ENCODE measurements around the gene PDE4D. TPM values are rescaled to one million over a fixed set of nuclear protein-coding genes. Genes with fewer than 3 reads are reported as not detected.

The PDE4D gene
- total and polyA plus RNA-seq, 2 donors (not counting 1 experiment from before 2014, with no cell fraction given), result 14.9 to 171 TPM

- Histone ChIP-seq H3K36me3 (replicated peaks in 1 of 2; ENCODE audit: control extremely low read depth in 1 of 2, control insufficient read depth in 1 of 2, extremely low read depth in 1 of 2, insufficient read depth in 2 of 2, low read length in 1 of 2) (no peaks in the 10 kb centered on the region), H3K4me1 (ENCODE audit: control insufficient read depth in 2 of 2, insufficient read depth in 2 of 2, low read length in 2 of 2) (no peaks in the 10 kb centered on the region), H3K4me3 (ENCODE audit: control extremely low read depth in 1 of 5, extremely low read depth in 1 of 5, insufficient read depth in 1 of 5, low read depth in 2 of 5, low read length in 4 of 5) (no peak overlapping the region), H3K27ac (ENCODE audit: low read length in 2 of 2) (no peak overlapping the region), H3K9ac (ENCODE audit: low read length) (no peak overlapping the region), H3K27me3 (replicated peaks in 1 of 4; ENCODE audit: control extremely low read depth in 1 of 4, control insufficient read depth in 3 of 4, insufficient read depth in 4 of 4, low read length in 3 of 4) (no peaks in the 10 kb centered on the region), H3K4me2 (replicated peaks; ENCODE audit: low read depth, low read length, poor library complexity, severe bottlenecking) (no peak overlapping the region), H3K79me2 (ENCODE audit: control insufficient read depth, insufficient read depth, low read length) (no peaks in the 10 kb centered on the region), H3K9me3 (ENCODE audit: control extremely low read depth in 1 of 3, control insufficient read depth in 2 of 3, insufficient read depth in 1 of 3, low read length in 2 of 3) (no peaks in the 10 kb centered on the region), H2AFZ (ENCODE audit: insufficient read depth, low read depth, low read length, poor library complexity, severe bottlenecking) (no peak overlapping the region), H4K20me1 (ENCODE audit: control insufficient read depth, insufficient read depth, low read length, poor library complexity, severe bottlenecking) (no peaks in the 10 kb centered on the region)
- no peaks in the 10 kb centered on the region for H3K9me3 Mint-ChIP-seq (ENCODE audit: insufficient read depth)
- no peak overlapping the region for H3K4me3 Mint-ChIP-seq
- ChIA-PET CTCF (interaction anchor here (0.8 to 3.4 kb wide), 7 partner anchors 17 to 834 kb away, joined by 3 to 19 read pairs (median 3); no protein-coding TSS in a partner anchor), POLR2A (no interaction called here)
- H3K27me3 Mint-ChIP-seq, result no peaks in the 10 kb centered on the region
- intact Hi-C loops (cut with micrococcal nuclease), result loop anchor here (10.0 kb wide), 1 partner anchor 51 kb away; no protein-coding TSS in a partner anchor
- peaks cover 19% of the 10 kb centered on the region for H3K4me1 Mint-ChIP-seq
- ATAC-seq (ENCODE audit: low read depth) (no peak), DNase-seq (no peak)
- TF ChIP-seq CTCF (IDR thresholded peaks at IDR 0.05), result no peak
- TF ChIP-seq EZH2 (IDR thresholded peaks at IDR 0.05; ENCODE audit: borderline replicate concordance, insufficient read depth, low read depth, low read length, poor library complexity, severe bottlenecking), result no peak
- H3K27ac Mint-ChIP-seq, result no peak overlapping the region
- whole genome bisulfite sequencing (ENCODE audit: insufficient coverage), result no CpG with 5 or more reads among the region's 1 CpG
Observed at GRCh38 chr5:59725392-59725767, 168.1 kb downstream of the PDE4D start.

GRCh38 chr5:59724482-59725391 is 168.8 kb downstream of the PDE4D start:
- Mint-ChIP-seq H3K9me3 (ENCODE audit: insufficient read depth) (no peaks in the 10 kb centered on the region), H3K4me1 (peaks cover 19% of the 10 kb centered on the region), H3K4me3 (no peak overlapping the region), H3K27me3 (no peaks in the 10 kb centered on the region), H3K27ac (no peak overlapping the region)
- Histone ChIP-seq H3K36me3 (replicated peaks in 1 of 2; ENCODE audit: control extremely low read depth in 1 of 2, control insufficient read depth in 1 of 2, extremely low read depth in 1 of 2, insufficient read depth in 2 of 2, low read length in 1 of 2) (no peaks in the 10 kb centered on the region), H3K4me3 (ENCODE audit: control extremely low read depth in 1 of 5, extremely low read depth in 1 of 5, insufficient read depth in 1 of 5, low read depth in 2 of 5, low read length in 4 of 5) (no peak overlapping the region), H2AFZ (ENCODE audit: insufficient read depth, low read depth, low read length, poor library complexity, severe bottlenecking) (no peak overlapping the region), H3K27ac (ENCODE audit: low read length in 2 of 2) (no peak overlapping the region), H3K4me2 (replicated peaks; ENCODE audit: low read depth, low read length, poor library complexity, severe bottlenecking) (no peak overlapping the region), H4K20me1 (ENCODE audit: control insufficient read depth, insufficient read depth, low read length, poor library complexity, severe bottlenecking) (no peaks in the 10 kb centered on the region), H3K27me3 (replicated peaks in 1 of 4; ENCODE audit: control extremely low read depth in 1 of 4, control insufficient read depth in 3 of 4, insufficient read depth in 4 of 4, low read length in 3 of 4) (no peaks in the 10 kb centered on the region), H3K9ac (ENCODE audit: low read length) (no peak overlapping the region), H3K79me2 (ENCODE audit: control insufficient read depth, insufficient read depth, low read length) (no peaks in the 10 kb centered on the region), H3K9me3 (ENCODE audit: control extremely low read depth in 1 of 3, control insufficient read depth in 2 of 3, insufficient read depth in 1 of 3, low read length in 2 of 3) (no peaks in the 10 kb centered on the region), H3K4me1 (ENCODE audit: control insufficient read depth in 2 of 2, insufficient read depth in 2 of 2, low read length in 2 of 2) (no peaks in the 10 kb centered on the region)
- ATAC-seq (ENCODE audit: low read depth), result peak; percentile 64
- intact Hi-C loops (cut with micrococcal nuclease), result loop anchor here (1.0 to 10.0 kb wide), 6 partner anchors 33 to 537 kb away; no protein-coding TSS in a partner anchor
- WGBS (ENCODE audit: insufficient coverage), result 100% methylated on average over 3 of the region's 4 CpGs
- TF ChIP-seq EZH2 (IDR thresholded peaks at IDR 0.05; ENCODE audit: borderline replicate concordance, insufficient read depth, low read depth, low read length, poor library complexity, severe bottlenecking) (no peak), CTCF (IDR thresholded peaks at IDR 0.05) (peak; percentile 79)
- ChIA-PET CTCF (interaction anchor here (0.8 to 3.4 kb wide), 16 partner anchors 13 to 833 kb away, joined by 3 to 19 read pairs (median 4); no protein-coding TSS in a partner anchor), POLR2A (interaction anchor here (0.6 kb wide), 1 partner anchor 72 kb away, joined by 6 read pairs; no protein-coding TSS in a partner anchor)
- peak; percentile 59 for DNase-seq
